SK-N-SH (cell line): ENCODE measurements around the gene ANKRD9. TPM values are rescaled to one million over a fixed set of nuclear protein-coding genes. Genes with fewer than 3 reads are reported as not detected.
A peak's percentile ranks its signal among the peaks of the same experiment; 100 is the strongest.

ENCODE experiments used
- CTCF ChIA-PET: fragments of 300-600, 350-600 bp; formaldehyde crosslinking; extraction: SDS; loops from one replicate; lab custom pipeline; 2021; lab: Yijun Ruan, JAX
- POLR2A ChIA-PET: fragments of 350-600 bp; sonication (Branson Sonifier 250); formaldehyde crosslinking; extraction: SDS; loops from one replicate; lab custom pipeline; 2020; ENCODE audit warnings: antibody characterized with exemption, inconsistent platforms; lab: Yijun Ruan, JAX
- DNase-seq: peaks from one replicate; pipeline ENCODE4 v3.0.0; 2012
- H2AFZ ChIP-seq: fragments of 200-600 bp; sonication (generic); 2 replicates; pipeline ENCODE4 v1.8.1; 2016; ENCODE audit warnings: antibody characterized with exemption, mild to moderate bottlenecking, low read depth
- H3F3A ChIP-seq: fragments of 200-600 bp; sonication (generic); replicated peaks from 2 replicates; pipeline ENCODE3; 2016; ENCODE audit warnings: antibody characterized with exemption, mild to moderate bottlenecking; ENCODE audit not compliant: insufficient read depth
- H3K27ac ChIP-seq, 2 experiments: fragments of 200-500 bp in 1 of 2; fragments of 200-600 bp in 1 of 2; sonication (Bioruptor generic) in 1 of 2; sonication (generic), shearing (Covaris generic) in 1 of 2; 2 replicates each; pipeline versions ENCODE4 v1.5.1 to v1.6.1; 2014 to 2016; ENCODE audit warnings: low read depth in 2 of 2, inconsistent platforms in 1 of 2, low read length in 1 of 2, mild to moderate bottlenecking in 1 of 2, mixed read lengths in 1 of 2
- H3K27me3 ChIP-seq: fragments of 200-600 bp; sonication (generic), shearing (Covaris generic); 2 replicates; pipeline ENCODE4 v1.6.1; 2016; ENCODE audit warnings: mixed run types; ENCODE audit not compliant: insufficient read depth
- H3K36me3 ChIP-seq, 2 experiments: fragments of 200-500 bp in 1 of 2; fragments of 200-600 bp in 1 of 2; sonication (Bioruptor generic) in 1 of 2; sonication (generic) in 1 of 2; replicated peaks in 1 of 2; 2 replicates each; pipeline versions ENCODE3 to v1.5.1; 2014 to 2016; ENCODE audit warnings: low read length in 1 of 2, mild to moderate bottlenecking in 1 of 2; ENCODE audit not compliant: insufficient read depth in 2 of 2, control insufficient read depth in 1 of 2
- H3K4me1 ChIP-seq, 2 experiments: fragments of 200-500 bp in 1 of 2; fragments of 200-600 bp in 1 of 2; sonication (Bioruptor generic) in 1 of 2; sonication (generic), shearing (Covaris generic) in 1 of 2; 2 replicates each; pipeline versions ENCODE4 v1.5.1 to v1.6.1; 2014 to 2016; ENCODE audit warnings: low read depth in 1 of 2, low read length in 1 of 2, mixed run types in 1 of 2; ENCODE audit not compliant: insufficient read depth in 2 of 2, control insufficient read depth in 1 of 2
- H3K4me2 ChIP-seq: fragments of 200-600 bp; sonication (generic), shearing (Covaris generic); 2 replicates; pipeline ENCODE4 v1.6.1; 2017; ENCODE audit warnings: mixed run types
- H3K4me3 ChIP-seq, 2 experiments: fragments of 200-500 bp in 1 of 2; fragments of 200-600 bp in 1 of 2; sonication (Bioruptor generic) in 1 of 2; sonication (generic), shearing (Covaris generic) in 1 of 2; 2 replicates each; pipeline versions ENCODE4 v1.5.1 to v1.8.1; 2014 to 2016; ENCODE audit warnings: low read depth in 2 of 2, inconsistent platforms in 1 of 2, low read length in 1 of 2, mild to moderate bottlenecking in 1 of 2, mixed read lengths in 1 of 2, moderate library complexity in 1 of 2
- H3K79me2 ChIP-seq: fragments of 200-600 bp; sonication (generic); 2 replicates; pipeline ENCODE4 v1.8.1; 2017; ENCODE audit warnings: mild to moderate bottlenecking; ENCODE audit not compliant: insufficient read depth
- H3K9ac ChIP-seq: fragments of 200-600 bp; sonication (generic); 2 replicates; pipeline ENCODE4 v1.6.1; 2017; ENCODE audit warnings: mixed run types
- H3K9me2 ChIP-seq: fragments of 200-600 bp; sonication (generic); 2 replicates; pipeline ENCODE4 v1.6.1; 2017; ENCODE audit warnings: mixed run types
- H3K9me3 ChIP-seq: fragments of 200-600 bp; sonication (generic); 2 replicates; pipeline ENCODE4 v1.6.1; 2017; ENCODE audit warnings: mixed run types, mild to moderate bottlenecking, moderate library complexity
- H4K20me1 ChIP-seq: fragments of 200-600 bp; sonication (generic); 2 replicates; pipeline ENCODE4 v1.6.1; 2017; ENCODE audit warnings: mild to moderate bottlenecking, mixed run types; ENCODE audit not compliant: insufficient read depth
- FOXJ3 ChIP-seq: sonication (generic); formaldehyde crosslinking; IDR thresholded peaks from 2 replicates; pipeline ENCODE4 v1.5.1; 2020; ENCODE audit warnings: mild to moderate bottlenecking, missing genetic modification reagents
- FOXM1 ChIP-seq: IDR thresholded peaks from 2 replicates; pipeline ENCODE4 v1.4.0; 2012; ENCODE audit warnings: low read depth, mild to moderate bottlenecking
- MEF2A ChIP-seq: IDR thresholded peaks from 2 replicates; pipeline ENCODE4 v1.4.0; 2012; ENCODE audit warnings: low read depth, borderline replicate concordance
- RCOR1 ChIP-seq: fragments of 150-350 bp; IDR thresholded peaks from 2 replicates; pipeline ENCODE4 v1.6.1; 2017; ENCODE audit warnings: antibody characterized with exemption, low read length
- RXRA ChIP-seq: IDR thresholded peaks from 2 replicates; pipeline ENCODE4 v1.4.0; 2012; ENCODE audit warnings: low read depth, mild to moderate bottlenecking, borderline replicate concordance
- SMC3 ChIP-seq: IDR thresholded peaks from 2 replicates; pipeline ENCODE4 v1.6.1; 2012; ENCODE audit warnings: low read depth, low read length, improper control_type of control experiment
- TAF1 ChIP-seq: IDR thresholded peaks from 2 replicates; pipeline ENCODE4 v1.6.1; 2012; ENCODE audit warnings: low read depth, mild to moderate bottlenecking, low read length, moderate library complexity, borderline replicate concordance
- TCF12 ChIP-seq: IDR thresholded peaks from 2 replicates; pipeline ENCODE4 v1.4.0; 2012
- TEAD4 ChIP-seq: IDR thresholded peaks from 2 replicates; pipeline ENCODE4 v1.4.0; 2012; ENCODE audit warnings: mild to moderate bottlenecking, borderline replicate concordance; ENCODE audit not compliant: insufficient read depth
- WGBS: methylation state at CpG from one replicate; pipeline ENCODE4 v1.1.6; 2017; ENCODE audit warnings: low lambda C conversion rate; 5-methylcytosine and 5-hydroxymethylcytosine counted together
- polyA plus RNA-seq, 3 experiments: library from polyadenylated mRNA; depleted of rRNA; stranded (reverse); fragments of >200 nt; gene quantifications; 2 replicates each; pipeline ENCODE4 v1.2.3, GENCODE V29; 2012
- TF ChIP-seq, protein P1 (sequence below): fragments of 150-350 bp; IDR thresholded peaks from 2 replicates; pipeline ENCODE4 v1.6.1; 2016; ENCODE audit warnings: mild to moderate bottlenecking, low read depth, low read length
- TF ChIP-seq, protein P2 (sequence below): IDR thresholded peaks from 2 replicates; pipeline ENCODE4 v1.6.1; 2012; ENCODE audit warnings: mild to moderate bottlenecking, low read depth, low read length, moderate library complexity
- TF ChIP-seq, protein P3 (sequence below): fragments of 200-600 bp; sonication (generic); IDR thresholded peaks from 2 replicates; pipeline ENCODE4 v1.6.1; 2017; ENCODE audit warnings: antibody characterized with exemption, mild to moderate bottlenecking, moderate library complexity
- TF ChIP-seq, protein P4 (sequence below): IDR thresholded peaks from 2 replicates; pipeline ENCODE4 v1.4.0; 2012; ENCODE audit warnings: low read depth, borderline replicate concordance

The ANKRD9 gene
- polyA plus RNA-seq, 1 of the 3 experiments (the other 2 are of a cell fraction): 21.3 TPM

DNA sequence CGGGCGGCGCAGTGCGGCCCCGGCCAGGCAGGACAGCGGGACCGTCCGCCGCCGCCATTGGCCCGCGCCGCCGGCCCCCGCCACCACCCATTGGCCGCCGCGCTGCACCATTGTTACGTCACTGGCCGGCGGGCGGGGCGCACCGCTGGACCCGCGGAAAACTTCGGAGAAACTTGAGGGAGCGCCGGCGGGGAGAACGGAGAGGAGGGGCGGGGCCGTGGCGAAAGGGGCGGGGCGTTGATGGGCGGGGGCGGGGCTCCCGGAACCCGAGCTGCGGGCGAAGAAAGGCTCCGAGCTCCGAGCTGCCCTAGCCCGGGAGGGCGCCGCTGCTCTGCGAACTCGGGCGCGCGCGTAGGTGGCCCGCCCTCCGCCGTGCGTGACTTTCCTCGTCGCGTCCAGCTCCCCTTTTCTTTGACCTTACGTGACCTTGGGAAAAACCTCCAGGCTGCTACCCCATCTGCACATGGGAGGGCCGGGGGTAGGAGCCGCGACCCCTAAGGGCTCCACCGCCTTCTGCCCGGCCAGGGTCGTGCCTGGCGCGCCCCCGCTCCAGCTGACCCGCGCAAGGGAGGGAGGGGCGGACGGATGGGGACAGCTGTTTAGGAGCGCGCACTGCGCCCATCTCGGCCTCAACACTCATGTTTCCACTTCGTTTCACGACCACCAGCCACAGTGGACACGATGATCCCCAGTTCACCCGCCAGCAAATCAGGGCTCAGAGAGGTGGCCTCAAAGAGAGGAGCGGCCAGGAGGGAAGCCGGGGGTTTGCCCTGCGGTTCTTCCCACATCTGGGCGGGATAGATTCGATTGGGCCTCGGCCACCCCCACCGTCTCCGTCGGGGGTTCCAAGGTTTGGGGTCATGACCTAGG, at the start of gene ANKRD9 (continued):
- TF ChIP-seq TEAD4: no peak
- no peak for TF ChIP-seq RXRA
- TF ChIP-seq MEF2A: no peak
- no peak for TF ChIP-seq SMC3
- TF ChIP-seq, protein P1, sequence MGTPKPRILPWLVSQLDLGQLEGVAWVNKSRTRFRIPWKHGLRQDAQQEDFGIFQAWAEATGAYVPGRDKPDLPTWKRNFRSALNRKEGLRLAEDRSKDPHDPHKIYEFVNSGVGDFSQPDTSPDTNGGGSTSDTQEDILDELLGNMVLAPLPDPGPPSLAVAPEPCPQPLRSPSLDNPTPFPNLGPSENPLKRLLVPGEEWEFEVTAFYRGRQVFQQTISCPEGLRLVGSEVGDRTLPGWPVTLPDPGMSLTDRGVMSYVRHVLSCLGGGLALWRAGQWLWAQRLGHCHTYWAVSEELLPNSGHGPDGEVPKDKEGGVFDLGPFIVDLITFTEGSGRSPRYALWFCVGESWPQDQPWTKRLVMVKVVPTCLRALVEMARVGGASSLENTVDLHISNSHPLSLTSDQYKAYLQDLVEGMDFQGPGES: 0 out of 2 replicates have a peak, but pooled peaks have one; percentile 12
- TF ChIP-seq, protein P2, sequence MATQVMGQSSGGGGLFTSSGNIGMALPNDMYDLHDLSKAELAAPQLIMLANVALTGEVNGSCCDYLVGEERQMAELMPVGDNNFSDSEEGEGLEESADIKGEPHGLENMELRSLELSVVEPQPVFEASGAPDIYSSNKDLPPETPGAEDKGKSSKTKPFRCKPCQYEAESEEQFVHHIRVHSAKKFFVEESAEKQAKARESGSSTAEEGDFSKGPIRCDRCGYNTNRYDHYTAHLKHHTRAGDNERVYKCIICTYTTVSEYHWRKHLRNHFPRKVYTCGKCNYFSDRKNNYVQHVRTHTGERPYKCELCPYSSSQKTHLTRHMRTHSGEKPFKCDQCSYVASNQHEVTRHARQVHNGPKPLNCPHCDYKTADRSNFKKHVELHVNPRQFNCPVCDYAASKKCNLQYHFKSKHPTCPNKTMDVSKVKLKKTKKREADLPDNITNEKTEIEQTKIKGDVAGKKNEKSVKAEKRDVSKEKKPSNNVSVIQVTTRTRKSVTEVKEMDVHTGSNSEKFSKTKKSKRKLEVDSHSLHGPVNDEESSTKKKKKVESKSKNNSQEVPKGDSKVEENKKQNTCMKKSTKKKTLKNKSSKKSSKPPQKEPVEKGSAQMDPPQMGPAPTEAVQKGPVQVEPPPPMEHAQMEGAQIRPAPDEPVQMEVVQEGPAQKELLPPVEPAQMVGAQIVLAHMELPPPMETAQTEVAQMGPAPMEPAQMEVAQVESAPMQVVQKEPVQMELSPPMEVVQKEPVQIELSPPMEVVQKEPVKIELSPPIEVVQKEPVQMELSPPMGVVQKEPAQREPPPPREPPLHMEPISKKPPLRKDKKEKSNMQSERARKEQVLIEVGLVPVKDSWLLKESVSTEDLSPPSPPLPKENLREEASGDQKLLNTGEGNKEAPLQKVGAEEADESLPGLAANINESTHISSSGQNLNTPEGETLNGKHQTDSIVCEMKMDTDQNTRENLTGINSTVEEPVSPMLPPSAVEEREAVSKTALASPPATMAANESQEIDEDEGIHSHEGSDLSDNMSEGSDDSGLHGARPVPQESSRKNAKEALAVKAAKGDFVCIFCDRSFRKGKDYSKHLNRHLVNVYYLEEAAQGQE: no peak
- TF ChIP-seq FOXM1: no peak

DNA sequence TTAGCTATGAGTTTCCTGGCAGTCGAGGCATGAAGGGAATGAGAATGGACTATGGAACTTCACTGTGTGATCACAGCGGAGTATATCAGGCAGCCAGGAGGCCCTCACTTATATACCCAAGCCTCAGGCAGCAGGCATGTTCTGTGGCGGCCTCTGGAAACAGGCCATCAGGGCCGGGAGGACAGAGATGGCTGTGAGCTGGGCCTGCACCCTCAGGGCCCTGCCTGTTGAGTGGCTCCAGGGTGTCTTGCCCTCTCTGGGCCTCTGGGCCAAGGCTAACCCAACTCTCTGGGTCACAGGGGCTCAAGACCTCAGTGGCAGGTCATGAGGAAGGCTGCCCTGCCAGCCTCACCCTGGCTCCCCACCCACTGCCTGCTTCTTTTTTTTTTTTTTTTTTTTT, 49.0 kb upstream of the ANKRD9 start:
- TF ChIP-seq, protein P1: no peak
- TF ChIP-seq, protein P3, sequence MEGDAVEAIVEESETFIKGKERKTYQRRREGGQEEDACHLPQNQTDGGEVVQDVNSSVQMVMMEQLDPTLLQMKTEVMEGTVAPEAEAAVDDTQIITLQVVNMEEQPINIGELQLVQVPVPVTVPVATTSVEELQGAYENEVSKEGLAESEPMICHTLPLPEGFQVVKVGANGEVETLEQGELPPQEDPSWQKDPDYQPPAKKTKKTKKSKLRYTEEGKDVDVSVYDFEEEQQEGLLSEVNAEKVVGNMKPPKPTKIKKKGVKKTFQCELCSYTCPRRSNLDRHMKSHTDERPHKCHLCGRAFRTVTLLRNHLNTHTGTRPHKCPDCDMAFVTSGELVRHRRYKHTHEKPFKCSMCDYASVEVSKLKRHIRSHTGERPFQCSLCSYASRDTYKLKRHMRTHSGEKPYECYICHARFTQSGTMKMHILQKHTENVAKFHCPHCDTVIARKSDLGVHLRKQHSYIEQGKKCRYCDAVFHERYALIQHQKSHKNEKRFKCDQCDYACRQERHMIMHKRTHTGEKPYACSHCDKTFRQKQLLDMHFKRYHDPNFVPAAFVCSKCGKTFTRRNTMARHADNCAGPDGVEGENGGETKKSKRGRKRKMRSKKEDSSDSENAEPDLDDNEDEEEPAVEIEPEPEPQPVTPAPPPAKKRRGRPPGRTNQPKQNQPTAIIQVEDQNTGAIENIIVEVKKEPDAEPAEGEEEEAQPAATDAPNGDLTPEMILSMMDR: no peak
- TF ChIP-seq FOXM1: no peak
- no peak for TF ChIP-seq FOXJ3 (CRISPR knock-in tag)
- TF ChIP-seq, protein P2: no peak
- no peak for TF ChIP-seq TCF12
- TF ChIP-seq SMC3: no peak
- TF ChIP-seq TAF1: no peak
- no peak for TF ChIP-seq RCOR1
- TF ChIP-seq, protein P4, sequence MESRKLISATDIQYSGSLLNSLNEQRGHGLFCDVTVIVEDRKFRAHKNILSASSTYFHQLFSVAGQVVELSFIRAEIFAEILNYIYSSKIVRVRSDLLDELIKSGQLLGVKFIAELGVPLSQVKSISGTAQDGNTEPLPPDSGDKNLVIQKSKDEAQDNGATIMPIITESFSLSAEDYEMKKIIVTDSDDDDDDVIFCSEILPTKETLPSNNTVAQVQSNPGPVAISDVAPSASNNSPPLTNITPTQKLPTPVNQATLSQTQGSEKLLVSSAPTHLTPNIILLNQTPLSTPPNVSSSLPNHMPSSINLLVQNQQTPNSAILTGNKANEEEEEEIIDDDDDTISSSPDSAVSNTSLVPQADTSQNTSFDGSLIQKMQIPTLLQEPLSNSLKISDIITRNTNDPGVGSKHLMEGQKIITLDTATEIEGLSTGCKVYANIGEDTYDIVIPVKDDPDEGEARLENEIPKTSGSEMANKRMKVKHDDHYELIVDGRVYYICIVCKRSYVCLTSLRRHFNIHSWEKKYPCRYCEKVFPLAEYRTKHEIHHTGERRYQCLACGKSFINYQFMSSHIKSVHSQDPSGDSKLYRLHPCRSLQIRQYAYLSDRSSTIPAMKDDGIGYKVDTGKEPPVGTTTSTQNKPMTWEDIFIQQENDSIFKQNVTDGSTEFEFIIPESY: no peak
- TF ChIP-seq, all 33 proteins: peak for 0
- Histone ChIP-seq H2AFZ (no peak overlapping the region), H3K36me3 (no peaks in the 10 kb centered on the region), H4K20me1 (no peaks in the 10 kb centered on the region), H3K9ac (no peak overlapping the region), H3K4me1 (no peaks in the 10 kb centered on the region), H3K9me2 (no peaks in the 10 kb centered on the region), H3K9me3 (no peaks in the 10 kb centered on the region), H3K27ac (no peak overlapping the region), H3K27me3 (no peaks in the 10 kb centered on the region), H3F3A (no peaks in the 10 kb centered on the region), H3K79me2 (no peaks in the 10 kb centered on the region), H3K4me2 (no peak overlapping the region), H3K4me3 (no peak overlapping the region)
- 83% methylated on average over 4 of the region's 4 CpGs for WGBS
- ChIA-PET CTCF (interaction anchor here (1.1 to 2.0 kb wide), 3 partner anchors 12 to 136 kb away, joined by 3 to 5 read pairs (median 4); no protein-coding TSS in a partner anchor), POLR2A (no interaction called here)
- DNase-seq: peak; percentile 18
